ENCODE data around the gene KCNH2.

Gene KCNH2

GRCh38 chr7:150895809-150896208 lies 82.3 kb downstream of the KCNH2 start:
- no peak for TF ChIP-seq ZNF645 (tag by site-specific recombination; IDR thresholded peaks at IDR 0.05)
- no peak for TF ChIP-seq ZSCAN30 (tag by site-specific recombination; IDR thresholded peaks at IDR 0.05)
- TF ChIP-seq ZNF549 (tag by site-specific recombination; IDR thresholded peaks at IDR 0.05), result no peak
- no peak for TF ChIP-seq AEBP2 (tag by site-specific recombination; IDR thresholded peaks at IDR 0.05; ENCODE audit: borderline replicate concordance)
- TF ChIP-seq ZNF560 (tag by site-specific recombination; IDR thresholded peaks at IDR 0.05; ENCODE audit: borderline replicate concordance), result no peak
- Histone ChIP-seq H3K4me3 (ENCODE audit: low read depth, low read length) (no peak overlapping the region), H3K4me1 (ENCODE audit: control insufficient read depth, insufficient read depth, low read length) (no peaks in the 10 kb centered on the region), H3K27ac (ENCODE audit: extremely low read depth, low read depth, low read length) (no peak overlapping the region), H3K36me3 (ENCODE audit: control insufficient read depth in 2 of 2, insufficient read depth in 1 of 2, low read length in 2 of 2) (no peaks in the 10 kb centered on the region), H3K9me3 (ENCODE audit: control insufficient read depth, insufficient read depth, low read depth, low read length) (no peaks in the 10 kb centered on the region)
- CTCF ChIA-PET, result interaction anchor here (0.9 kb wide), 1 partner anchor 20 kb away, joined by 3 read pairs; no protein-coding TSS in a partner anchor
- POLR2A ChIA-PET, result no interaction called here

Measured in HEK293 (cell line).